VCaP (cell line): ENCODE data around the gene PACRG.

Source experiments
- H3K27ac ChIP-seq: fragments of 450-650 bp; 2 replicates; pipeline ENCODE4 v1.5.1; 2017
- CTCF ChIP-seq: fragments of 450-650 bp; conservative IDR thresholded peaks from 2 replicates; pipeline ENCODE4 v1.5.1; 2017; ENCODE audit warnings: mild to moderate bottlenecking, moderate library complexity

Gene PACRG

GRCh38 chr6:163159689-163160088 is 431.9 kb downstream of the PACRG start:
- H3K27ac ChIP-seq: no peak overlapping the region
- TF ChIP-seq CTCF: no peak

- no peak for TF ChIP-seq CTCF
- H3K27ac ChIP-seq: no peak overlapping the region
These were observed 434.5 kb downstream of the PACRG start for GRCh38 chr6:163162007-163162873.

GRCh38 chr6:163162874-163163213 is 435.1 kb downstream of the PACRG start:
- H3K27ac ChIP-seq: no peak overlapping the region
- no peak for TF ChIP-seq CTCF

GRCh38 chr6:163164175-163164900 is 436.6 kb downstream of the PACRG start:
- no peak overlapping the region for H3K27ac ChIP-seq
- TF ChIP-seq CTCF: no peak

- TF ChIP-seq CTCF: no peak
These were observed 437.6 kb downstream of the PACRG start for GRCh38 chr6:163165155-163165910.

GRCh38 chr6:163165922-163166321 is 438.1 kb downstream of the PACRG start:
- H3K27ac ChIP-seq: no peak overlapping the region
- TF ChIP-seq CTCF: no peak

More at GRCh38 chr6:163165155-163165910, 437.6 kb downstream of the PACRG start:
- H3K27ac ChIP-seq: no peak overlapping the region

- H3K27ac ChIP-seq: no peak overlapping the region
- TF ChIP-seq CTCF: no peak
These were observed 438.7 kb downstream of the PACRG start for GRCh38 chr6:163166507-163166906.
